D721Med (cell line): ENCODE results near the gene A3GALT2.

ENCODE experiments used
- DNase-seq: peaks from one replicate; pipeline ENCODE4 v3.0.0; 2011; ENCODE audit warnings: low spot score; ENCODE audit not compliant: insufficient read length
- FAIRE-seq: peaks from 2 replicates; lab custom pipeline; 2011; peaks lifted over from hg19 to GRCh38; lab: Jason Lieb, UNC
- CTCF ChIP-seq: IDR thresholded peaks from 2 replicates; pipeline ENCODE4 v1.5.1; 2012; ENCODE audit warnings: mild to moderate bottlenecking, control low read depth; ENCODE audit not compliant: insufficient read depth; ENCODE audit errors: missing control alignments

Gene A3GALT2

GRCh38 chr1:33306653-33307493 lies 14.0 kb downstream of the A3GALT2 start:
- DNase-seq: no peak
- no peak for FAIRE-seq
- TF ChIP-seq CTCF: no peak

GRCh38 chr1:33305816-33306652 lies 14.9 kb downstream of the A3GALT2 start:
- no peak for TF ChIP-seq CTCF
- FAIRE-seq (no peak), DNase-seq (no peak)

- FAIRE-seq (no peak), DNase-seq (no peak)
- no peak for TF ChIP-seq CTCF
Measured at GRCh38 chr1:33305016-33305415, 15.9 kb downstream of the A3GALT2 start.

GRCh38 chr1:33302325-33302724 lies 18.6 kb downstream of the A3GALT2 start:
- DNase-seq (no peak), FAIRE-seq (no peak)
- TF ChIP-seq CTCF: no peak

GRCh38 chr1:33301273-33301984 lies 19.5 kb downstream of the A3GALT2 start:
- no peak for TF ChIP-seq CTCF
- no peak for FAIRE-seq
- no peak for DNase-seq

- no peak for TF ChIP-seq CTCF
- DNase-seq (no peak), FAIRE-seq (no peak)
Measured at GRCh38 chr1:33300673-33301072, 20.2 kb downstream of the A3GALT2 start.
